Measurements from ENCODE around the gene FILIP1L. TPM values are rescaled to one million over a fixed set of nuclear protein-coding genes. Genes with fewer than 3 reads are reported as not detected.

FILIP1L gene
- total RNA-seq, 1 donor from 2014 or later = 33.4 TPM

GRCh38 chr3:99903869-99904268, 210.4 kb downstream of the FILIP1L start:
- TF ChIP-seq, protein P1, sequence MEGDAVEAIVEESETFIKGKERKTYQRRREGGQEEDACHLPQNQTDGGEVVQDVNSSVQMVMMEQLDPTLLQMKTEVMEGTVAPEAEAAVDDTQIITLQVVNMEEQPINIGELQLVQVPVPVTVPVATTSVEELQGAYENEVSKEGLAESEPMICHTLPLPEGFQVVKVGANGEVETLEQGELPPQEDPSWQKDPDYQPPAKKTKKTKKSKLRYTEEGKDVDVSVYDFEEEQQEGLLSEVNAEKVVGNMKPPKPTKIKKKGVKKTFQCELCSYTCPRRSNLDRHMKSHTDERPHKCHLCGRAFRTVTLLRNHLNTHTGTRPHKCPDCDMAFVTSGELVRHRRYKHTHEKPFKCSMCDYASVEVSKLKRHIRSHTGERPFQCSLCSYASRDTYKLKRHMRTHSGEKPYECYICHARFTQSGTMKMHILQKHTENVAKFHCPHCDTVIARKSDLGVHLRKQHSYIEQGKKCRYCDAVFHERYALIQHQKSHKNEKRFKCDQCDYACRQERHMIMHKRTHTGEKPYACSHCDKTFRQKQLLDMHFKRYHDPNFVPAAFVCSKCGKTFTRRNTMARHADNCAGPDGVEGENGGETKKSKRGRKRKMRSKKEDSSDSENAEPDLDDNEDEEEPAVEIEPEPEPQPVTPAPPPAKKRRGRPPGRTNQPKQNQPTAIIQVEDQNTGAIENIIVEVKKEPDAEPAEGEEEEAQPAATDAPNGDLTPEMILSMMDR (conservative IDR thresholded peaks at IDR 0.05; ENCODE audit: low read depth, low read length) = no peak

DNA sequence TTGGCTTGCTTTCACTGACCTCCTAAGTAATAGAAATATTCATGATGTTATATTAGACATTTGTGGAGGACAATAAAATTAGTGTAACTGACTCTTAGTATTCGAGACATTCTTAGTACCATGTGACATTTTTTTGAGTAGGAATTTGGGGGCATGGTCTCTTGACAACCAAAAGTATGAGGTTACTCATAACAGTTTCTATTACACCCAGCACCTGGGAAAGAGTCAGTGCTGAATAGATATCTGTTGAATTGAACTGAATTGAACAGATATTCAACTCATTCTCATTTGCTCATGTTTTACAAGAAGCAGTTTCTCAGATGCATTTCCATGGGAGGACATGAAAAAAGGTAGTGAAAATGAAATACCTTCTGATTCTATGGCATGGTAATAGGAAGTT, 212.2 kb downstream of the FILIP1L start:
- TF ChIP-seq, protein P1 (conservative IDR thresholded peaks at IDR 0.05; ENCODE audit: low read depth, low read length) = no peak
- no peak overlapping the region for H3K4me3 ChIP-seq (ENCODE audit: low read depth, low read length)
- peak; percentile 33 for DNase-seq (ENCODE audit: low read depth)

More at GRCh38 chr3:99903869-99904268, 210.4 kb downstream of the FILIP1L start:
- DNase-seq (ENCODE audit: low read depth) = no peak
- H3K4me3 ChIP-seq (ENCODE audit: low read depth, low read length) = no peak overlapping the region

DNA sequence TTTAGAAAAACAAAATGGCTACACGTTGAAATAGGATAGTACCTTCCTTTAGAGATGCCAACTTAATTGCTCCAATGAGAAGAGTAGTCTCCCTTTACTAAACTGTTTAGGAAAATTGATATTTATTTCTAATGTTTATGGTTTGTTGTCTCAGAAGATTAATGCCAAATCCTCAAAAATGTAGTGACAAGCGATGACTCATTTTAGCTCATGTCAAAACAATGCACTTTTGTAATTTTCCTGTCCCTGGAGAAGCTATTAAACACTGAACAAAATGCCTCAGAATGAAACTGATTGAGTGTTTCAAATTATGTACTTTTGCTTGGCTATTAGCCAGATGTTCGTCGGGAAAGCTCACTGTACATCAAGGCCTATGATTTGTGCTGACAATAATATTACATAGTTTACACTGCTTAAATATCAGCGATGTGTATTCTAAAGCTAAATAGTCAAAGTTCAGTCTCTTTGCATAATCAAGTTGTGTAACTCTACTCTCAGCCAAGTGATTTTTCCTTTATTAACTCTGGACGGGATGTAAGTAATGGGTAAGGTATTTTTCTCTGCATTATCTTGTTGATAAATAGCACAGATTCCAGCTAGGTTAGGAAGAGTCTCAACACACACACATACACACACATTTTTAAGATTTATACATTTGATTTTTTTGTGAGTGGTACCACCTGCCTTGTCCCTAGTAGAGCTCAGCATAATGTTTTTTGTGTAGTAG, 212.9 kb downstream of the FILIP1L start:
- DNase-seq (ENCODE audit: low read depth) = peak; percentile 86
- TF ChIP-seq, protein P1 (conservative IDR thresholded peaks at IDR 0.05; ENCODE audit: low read depth, low read length) = no peak
- H3K4me3 ChIP-seq (ENCODE audit: low read depth, low read length) = no peak overlapping the region

DNA sequence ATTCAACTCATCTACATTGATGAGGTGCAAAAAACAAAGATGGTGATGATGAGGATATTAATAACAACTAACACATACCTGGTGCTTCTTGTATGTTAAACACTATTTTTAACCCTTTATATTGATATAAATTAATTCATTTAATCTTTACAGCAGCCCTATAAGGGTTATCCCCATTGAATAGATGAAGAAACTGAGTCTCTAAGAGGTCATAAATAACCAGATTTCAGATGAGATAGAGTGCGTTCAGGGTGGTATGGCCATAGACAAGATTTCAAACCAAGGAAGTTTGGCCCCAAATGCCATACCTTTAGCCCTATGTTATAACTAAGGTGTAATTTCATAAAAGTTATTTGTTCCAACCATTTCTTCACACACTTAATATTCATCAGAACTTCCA, 214.1 kb downstream of the FILIP1L start:
- TF ChIP-seq, protein P1 (conservative IDR thresholded peaks at IDR 0.05; ENCODE audit: low read depth, low read length) = no peak
- no peak for DNase-seq (ENCODE audit: low read depth)
- no peak overlapping the region for H3K4me3 ChIP-seq (ENCODE audit: low read depth, low read length)

DNA sequence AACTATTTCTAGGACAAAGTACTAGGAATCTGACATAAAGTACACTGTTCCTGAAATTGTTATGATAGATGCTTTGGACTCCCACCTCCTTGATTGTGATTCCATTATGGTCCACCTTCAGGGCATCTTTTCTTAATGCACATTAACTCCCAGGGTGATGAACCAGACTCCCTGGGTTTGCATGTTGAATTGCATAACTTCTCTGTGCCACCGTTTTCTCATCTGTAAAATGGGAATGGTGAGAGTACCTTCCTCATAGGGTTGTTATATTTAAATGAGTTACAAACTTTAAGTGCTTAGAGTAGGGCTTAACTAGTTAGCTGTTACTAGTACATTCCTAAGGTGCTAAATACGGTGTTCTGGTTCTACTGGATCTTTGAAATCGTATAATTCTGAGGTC, 214.7 kb downstream of the FILIP1L start:
- TF ChIP-seq, protein P1 (conservative IDR thresholded peaks at IDR 0.05; ENCODE audit: low read depth, low read length) = no peak
- no peak overlapping the region for H3K4me3 ChIP-seq (ENCODE audit: low read depth, low read length)
- DNase-seq (ENCODE audit: low read depth) = no peak

DNA sequence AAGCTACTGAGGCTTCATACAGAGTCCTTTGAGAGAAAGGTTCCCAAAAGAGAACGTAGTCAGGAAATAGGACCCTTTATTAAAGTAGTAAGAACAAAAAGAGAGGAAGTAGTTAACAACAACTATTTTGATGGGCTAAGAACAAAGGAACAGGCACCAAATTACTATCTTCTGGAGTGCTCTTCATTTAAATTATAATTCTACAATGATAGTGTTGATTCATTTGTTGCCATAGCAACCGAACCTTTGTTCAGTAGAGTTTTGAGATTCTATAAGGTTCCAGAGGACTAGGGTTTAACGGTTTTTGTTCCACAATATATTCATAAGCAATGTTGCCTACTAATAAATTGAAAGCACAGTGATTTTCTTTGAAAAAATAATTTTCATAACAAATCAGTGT, 217.8 kb downstream of the FILIP1L start:
- DNase-seq (ENCODE audit: low read depth) = no peak
- H3K4me3 ChIP-seq (ENCODE audit: low read depth, low read length) = no peak overlapping the region
- TF ChIP-seq, protein P1 (conservative IDR thresholded peaks at IDR 0.05; ENCODE audit: low read depth, low read length) = no peak
